Adrenal gland (tissue), 5 donors: ENCODE results near the gene SAMMSON.

Source experiments
- POLR2A ChIP-seq, 2 donors: fragments of 450-650 bp; IDR thresholded peaks; one replicate each; pipeline ENCODE4 v1.6.1; 2017; ENCODE audit warnings: antibody characterized with exemption in 2 of 2, mild to moderate bottlenecking in 2 of 2, moderate library complexity in 1 of 2
- TF ChIP-seq, protein P1 (sequence below), 6 experiments: fragments of 450-650 bp in 4 of 6; fragments of 200-600 bp in 2 of 6; sonication (generic) in 1 of 6; IDR thresholded peaks; 1 replicate in 5 of 6; 2 replicates in 1 of 6; pipeline versions ENCODE4 v1.5.1 to v1.8.0; 2016 to 2021; ENCODE audit warnings: antibody characterized with exemption in 6 of 6, mild to moderate bottlenecking in 2 of 6, moderate library complexity in 1 of 6
- donor health status: DM: no; HTN: no; CAD: no.

GRCh38 chr3:70072180-70072579 is 72.6 kb downstream of the SAMMSON start:
- TF ChIP-seq, protein P1, sequence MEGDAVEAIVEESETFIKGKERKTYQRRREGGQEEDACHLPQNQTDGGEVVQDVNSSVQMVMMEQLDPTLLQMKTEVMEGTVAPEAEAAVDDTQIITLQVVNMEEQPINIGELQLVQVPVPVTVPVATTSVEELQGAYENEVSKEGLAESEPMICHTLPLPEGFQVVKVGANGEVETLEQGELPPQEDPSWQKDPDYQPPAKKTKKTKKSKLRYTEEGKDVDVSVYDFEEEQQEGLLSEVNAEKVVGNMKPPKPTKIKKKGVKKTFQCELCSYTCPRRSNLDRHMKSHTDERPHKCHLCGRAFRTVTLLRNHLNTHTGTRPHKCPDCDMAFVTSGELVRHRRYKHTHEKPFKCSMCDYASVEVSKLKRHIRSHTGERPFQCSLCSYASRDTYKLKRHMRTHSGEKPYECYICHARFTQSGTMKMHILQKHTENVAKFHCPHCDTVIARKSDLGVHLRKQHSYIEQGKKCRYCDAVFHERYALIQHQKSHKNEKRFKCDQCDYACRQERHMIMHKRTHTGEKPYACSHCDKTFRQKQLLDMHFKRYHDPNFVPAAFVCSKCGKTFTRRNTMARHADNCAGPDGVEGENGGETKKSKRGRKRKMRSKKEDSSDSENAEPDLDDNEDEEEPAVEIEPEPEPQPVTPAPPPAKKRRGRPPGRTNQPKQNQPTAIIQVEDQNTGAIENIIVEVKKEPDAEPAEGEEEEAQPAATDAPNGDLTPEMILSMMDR (IDR thresholded peaks at IDR 0.05), result no peak
- TF ChIP-seq POLR2A (IDR thresholded peaks at IDR 0.05), result no peak
